Measurements from ENCODE around the gene FAM221A.
"Not testable (repeated sequence)": the region's sequence is repeated elsewhere in the genome, so short reads cannot be mapped to it uniquely, and the experiment has no call there.

FAM221A gene

GRCh38 chr7:23709081-23709750 is 29.2 kb downstream of the FAM221A start:
- no peak for DNase-seq

GRCh38 chr7:23710000-23710399 is 30.0 kb downstream of the FAM221A start, which contains the start of gene STK31:
STK31 (plus strand) TSS chr7:23710219; CDS start chr7:23710286, 67 bp downstream.
- DNase-seq, result no peak

DNA sequence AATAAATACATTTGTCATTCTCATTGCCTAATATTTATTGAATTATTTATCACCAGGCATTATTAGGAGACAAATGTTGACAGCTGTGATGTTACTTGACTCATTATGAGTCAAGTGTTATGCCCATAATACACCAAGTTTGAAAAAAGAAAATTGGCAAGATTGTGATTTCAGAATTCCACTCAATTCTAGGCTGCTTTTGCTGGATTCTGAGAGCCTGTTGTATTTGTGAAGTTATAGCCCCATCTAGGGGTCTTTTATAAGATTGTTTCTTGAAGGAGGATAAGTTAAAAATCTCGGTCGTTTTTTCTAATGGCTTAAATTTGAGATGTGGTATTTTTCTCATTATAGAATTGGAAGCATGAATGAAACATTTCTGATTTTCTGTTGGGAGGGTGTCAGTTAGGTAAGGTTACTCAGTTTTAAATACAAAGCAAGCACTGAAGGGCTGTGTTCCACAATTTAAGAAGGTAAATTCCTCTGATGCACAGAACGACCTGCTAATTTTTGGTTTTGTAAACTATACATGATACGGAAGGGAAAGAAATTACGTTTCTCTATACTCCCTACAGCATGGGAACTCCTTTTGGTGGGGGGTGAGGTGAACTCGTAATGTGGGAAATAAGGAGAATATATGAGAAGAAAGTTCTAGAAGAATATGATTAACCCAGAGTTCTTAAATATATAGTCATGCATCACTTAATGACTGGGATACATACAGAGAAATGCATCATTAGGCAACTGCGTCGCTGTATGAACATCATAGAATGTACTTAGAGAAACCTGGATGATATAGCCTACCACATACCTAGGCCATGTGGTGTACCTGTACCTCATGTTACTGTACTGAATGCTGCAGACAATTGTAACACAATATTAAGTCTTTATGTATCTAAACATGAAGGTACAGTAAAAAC is 32.6 kb downstream of the FAM221A start:
- DNase-seq, result no peak

DNA sequence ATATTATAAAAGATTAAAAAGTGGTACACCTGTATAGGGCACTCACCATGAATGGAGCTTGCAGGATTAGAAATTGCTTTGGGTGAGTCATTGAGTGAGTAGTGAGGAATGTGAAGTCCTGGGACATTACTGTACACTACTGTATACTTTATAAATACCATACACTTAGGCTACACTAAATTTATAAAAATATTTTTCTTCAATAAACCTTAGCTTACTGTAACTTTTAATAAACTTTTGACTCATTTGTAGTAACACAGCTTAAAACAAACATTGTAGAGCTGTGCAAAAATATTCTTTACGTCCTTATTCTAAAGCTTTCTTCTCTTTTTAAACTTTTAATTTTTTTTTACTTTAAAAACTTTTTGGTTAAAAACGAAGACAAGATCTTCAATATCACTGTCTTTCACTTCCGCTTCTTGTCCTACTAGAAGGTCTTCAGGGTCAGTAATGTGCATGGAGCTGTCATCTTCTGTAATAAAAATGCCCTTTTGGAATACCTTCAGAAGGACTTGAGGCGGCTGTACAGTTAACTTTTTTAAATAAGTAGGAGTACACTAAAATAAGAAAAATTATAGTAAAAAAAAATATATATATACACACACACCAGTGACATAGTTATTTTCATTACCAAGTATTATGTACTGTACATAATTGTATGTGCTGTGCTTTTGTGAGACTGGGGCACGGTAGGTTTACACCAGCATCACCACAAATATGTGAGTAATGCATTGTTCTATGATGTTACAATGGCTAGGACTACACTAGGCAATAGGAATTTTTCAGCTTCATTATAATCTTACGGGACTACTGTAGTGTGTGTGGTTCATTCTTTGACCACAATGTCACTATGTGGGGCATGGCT is 33.5 kb downstream of the FAM221A start:
- no peak for DNase-seq

GRCh38 chr7:23714150-23714464 is 34.1 kb downstream of the FAM221A start:
- no peak for DNase-seq

GRCh38 chr7:23714579-23714978 is 34.6 kb downstream of the FAM221A start:
- DNase-seq, result no peak

- DNase-seq, result no peak
Observed at GRCh38 chr7:23715099-23715498, 35.1 kb downstream of the FAM221A start.

DNA sequence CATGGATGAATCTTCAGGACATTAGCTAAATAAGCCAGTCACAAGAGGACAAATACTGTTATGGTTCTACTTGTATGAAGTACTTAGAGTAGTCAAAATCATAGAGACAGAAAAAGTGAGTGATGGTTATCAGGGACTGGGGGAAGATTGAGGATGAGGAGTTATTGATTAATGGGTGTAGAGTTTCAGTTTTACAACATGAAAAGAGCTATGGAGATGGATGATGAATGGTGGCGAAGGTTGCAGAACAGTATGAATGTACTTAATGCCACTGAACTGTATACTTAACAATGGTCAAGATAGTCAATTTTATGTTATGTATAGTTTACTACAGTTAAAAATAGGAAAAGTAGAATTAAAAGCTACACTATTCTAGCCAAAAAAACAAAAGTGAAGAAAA is 37.8 kb downstream of the FAM221A start:
- DNase-seq, result no peak

GRCh38 chr7:23721456-23721855 is 41.5 kb downstream of the FAM221A start:
- DNase-seq, result no peak

GRCh38 chr7:23722587-23723216 is 42.7 kb downstream of the FAM221A start:
- not testable (repeated sequence) for DNase-seq

GRCh38 chr7:23724113-23724512 is 44.1 kb downstream of the FAM221A start:
- not testable (repeated sequence) for DNase-seq

GRCh38 chr7:23742051-23742450 is 62.1 kb downstream of the FAM221A start:
- no peak for DNase-seq

- no peak for DNase-seq
Observed at GRCh38 chr7:23743226-23743625, 63.2 kb downstream of the FAM221A start.

DNA sequence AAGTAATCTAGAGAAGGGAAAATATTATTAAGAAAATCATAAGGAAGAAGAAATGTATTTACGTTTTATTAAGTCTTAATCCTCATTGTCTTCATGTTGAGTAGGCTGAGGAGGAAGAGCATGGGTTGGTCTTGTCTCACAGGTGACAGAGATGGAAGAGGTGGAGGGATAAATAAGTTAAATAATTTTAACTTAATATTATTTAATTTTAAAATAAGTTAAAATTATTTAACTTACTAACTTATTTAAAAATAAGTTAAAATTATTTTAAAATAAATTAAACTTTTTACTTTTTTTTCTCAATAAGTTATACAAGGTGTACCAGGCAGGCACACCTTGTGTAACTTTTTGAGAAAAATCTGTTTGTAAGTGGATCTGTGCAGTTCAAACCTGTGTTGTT is 66.6 kb downstream of the FAM221A start:
- no peak for DNase-seq

GRCh38 chr7:23751852-23752251 is 71.9 kb downstream of the FAM221A start:
- no peak for DNase-seq

All from activated gamma-delta T cell treated with Interleukin-2 at 50 U/mL for 16 hours (primary cell).